HepG2 (cell line): ENCODE data around the gene TMX4. TPM values are rescaled to one million over a fixed set of nuclear protein-coding genes. Genes with fewer than 3 reads are reported as not detected.
"Not testable (repeated sequence)": the region's sequence is repeated elsewhere in the genome, so short reads cannot be mapped to it uniquely, and the experiment has no call there.

Experiments
- ATAC-seq: fragments of 200-7000 bp; cut with Tn5 transposase; 3 replicates; pipeline ENCODE4 v1.9.1; 2020; ENCODE audit warnings: mild to moderate bottlenecking, moderate library complexity
- BruUV-seq: library from RNA; stranded (reverse); fragments of 400-500 nt; replicated peaks from 2 replicates; lab custom pipeline; 2021; lab: Mats Ljungman, UMichigan
- CTCF ChIA-PET: fragments of 300-600 bp; formaldehyde crosslinking; extraction: SDS; loops from one replicate; lab custom pipeline; 2021; ENCODE audit warnings: low total read pairs, inconsistent platforms, low intra/inter-chr PET ratio; lab: Yijun Ruan, JAX
- POLR2A ChIA-PET: fragments of 350-600 bp; sonication (Branson Sonifier 250); formaldehyde crosslinking; loops from one replicate; lab custom pipeline; 2020; ENCODE audit warnings: antibody characterized with exemption, inconsistent platforms; lab: Yijun Ruan, JAX
- DNase-seq: peaks from one replicate; pipeline ENCODE4 v3.0.0-alpha.2; 2015; ENCODE audit warnings: low spot score
- FAIRE-seq: peaks from 3 replicates; lab custom pipeline; 2011; peaks lifted over from hg19 to GRCh38; lab: Jason Lieb, UNC
- H2AFZ ChIP-seq: one replicate; pipeline ENCODE4 v1.6.1; 2011; ENCODE audit warnings: low read length, inconsistent platforms
- H3K27ac ChIP-seq: fragments of 300-600 bp; 3 replicates; pipeline ENCODE4 v1.8.0; 2011; ENCODE audit warnings: mixed run types, mild to moderate bottlenecking, mixed read lengths, low read length, inconsistent platforms; ENCODE audit not compliant: insufficient read depth; ENCODE audit errors: extremely low read length
- H3K27me3 ChIP-seq, 2 experiments: fragments of 200-600 bp in 1 of 2; 2 replicates in 1 of 2; 3 replicates in 1 of 2; pipeline versions ENCODE4 v1.6.0 to v1.8.0; 2011; ENCODE audit warnings: low read length in 2 of 2, mild to moderate bottlenecking in 2 of 2, moderate library complexity in 2 of 2, inconsistent platforms in 1 of 2; ENCODE audit not compliant: insufficient read depth in 2 of 2, control insufficient read depth in 1 of 2
- H3K36me3 ChIP-seq, 2 experiments: fragments of 200-600 bp in 1 of 2; replicated peaks in 1 of 2; 2 replicates in 1 of 2; 3 replicates in 1 of 2; pipeline versions ENCODE4 v1.5.1 to v1.8.0; 2011; ENCODE audit warnings: low read length in 2 of 2, inconsistent platforms in 1 of 2; ENCODE audit not compliant: insufficient read depth in 2 of 2, control insufficient read depth in 1 of 2
- H3K4me1 ChIP-seq: 2 replicates; pipeline ENCODE4 v1.5.1; 2012; ENCODE audit warnings: low read length, inconsistent platforms; ENCODE audit not compliant: insufficient read depth
- H3K4me2 ChIP-seq: 2 replicates; pipeline ENCODE4 v1.6.0; 2011; ENCODE audit warnings: low read depth, low read length, inconsistent platforms
- H3K4me3 ChIP-seq, 3 experiments: fragments of 200-600 bp in 1 of 3; sonication (generic), shearing (Covaris generic) in 1 of 3; replicated peaks in 1 of 3; 2 replicates each; pipeline ENCODE4 v1.5.1; 2011 to 2016; ENCODE audit warnings: low read length in 3 of 3, inconsistent platforms in 2 of 3, low read depth in 2 of 3, mild to moderate bottlenecking in 2 of 3, control low read depth in 1 of 3, mixed read lengths in 1 of 3; ENCODE audit not compliant: insufficient read depth in 1 of 3
- H3K79me2 ChIP-seq: one replicate; pipeline ENCODE4 v1.6.1; 2011; ENCODE audit warnings: low read length, inconsistent platforms; ENCODE audit not compliant: insufficient read depth
- H3K9ac ChIP-seq: 2 replicates; pipeline ENCODE4 v1.6.0; 2011; ENCODE audit warnings: mild to moderate bottlenecking, low read depth, low read length, inconsistent platforms; ENCODE audit not compliant: insufficient read depth
- H3K9me3 ChIP-seq: 2 replicates; pipeline ENCODE4 v1.5.1; 2012; ENCODE audit warnings: mild to moderate bottlenecking, low read length
- H4K20me1 ChIP-seq: 2 replicates; pipeline ENCODE4 v1.6.0; 2011; ENCODE audit warnings: inconsistent platforms, mild to moderate bottlenecking, low read length, moderate library complexity; ENCODE audit not compliant: insufficient read depth
- ARNT ChIP-seq: fragments of 450-650 bp; IDR thresholded peaks from 2 replicates; pipeline ENCODE4 v1.6.1; 2017
- ATF7 ChIP-seq, 2 experiments: fragments of 450-650 bp in 1 of 2; sonication (generic) in 1 of 2; formaldehyde crosslinking in 1 of 2; IDR thresholded peaks; 2 replicates each; pipeline versions ENCODE4 v1.4.0 to v1.6.1; 2016 to 2020; ENCODE audit warnings: antibody characterized with exemption in 1 of 2, mild to moderate bottlenecking in 1 of 2, missing genetic modification reagents in 1 of 2
- ATM ChIP-seq: fragments of 450-650 bp; IDR thresholded peaks from 2 replicates; pipeline ENCODE4 v1.7.1; 2017; ENCODE audit warnings: mild to moderate bottlenecking, borderline replicate concordance
- CBX5 ChIP-seq: sonication (generic); formaldehyde crosslinking; IDR thresholded peaks from 2 replicates; pipeline ENCODE4 v1.4.0; 2020; ENCODE audit warnings: missing genetic modification reagents, borderline replicate concordance
- FOXA1 ChIP-seq, 2 experiments: fragments of 450-650 bp in 1 of 2; sonication (generic) in 1 of 2; formaldehyde crosslinking in 1 of 2; IDR thresholded peaks; 2 replicates each; pipeline versions ENCODE4 v1.4.0 to v1.6.1; 2016 to 2020; ENCODE audit warnings: missing genetic modification reagents in 1 of 2
- PLRG1 ChIP-seq: fragments of 450-650 bp; conservative IDR thresholded peaks from 2 replicates; pipeline ENCODE4 v1.6.1; 2016
- RAD51 ChIP-seq: fragments of 450-650 bp; IDR thresholded peaks from 2 replicates; pipeline ENCODE4 v1.6.1; 2016; ENCODE audit warnings: borderline replicate concordance
- SOX6 ChIP-seq, 2 experiments: fragments of 450-650 bp in 1 of 2; sonication (generic) in 1 of 2; formaldehyde crosslinking in 1 of 2; IDR thresholded peaks; 2 replicates each; pipeline versions ENCODE4 v1.4.0 to v1.6.1; 2017 to 2020; ENCODE audit warnings: antibody characterized with exemption in 1 of 2, mild to moderate bottlenecking in 1 of 2, missing genetic modification reagents in 1 of 2
- TRIM22 ChIP-seq: fragments of 450-650 bp; IDR thresholded peaks from 2 replicates; pipeline ENCODE4 v1.6.1; 2017
- in situ Hi-C: cut with HindIII; loops from 2 replicates; pipeline ENCODE4 v1.10.0; 2017; ENCODE audit warnings: low pct_unique_long_range_greater_than_20kb; ENCODE audit not compliant: extremely low pct_ligation_motif_present
- intact Hi-C: fragments of 100-400 bp; cut with micrococcal nuclease; formaldehyde crosslinking; loops from one replicate; pipeline ENCODE4 v1.10.0; 2022; ENCODE audit not compliant: unreplicated experiment
- polyA plus RNA-seq, 8 experiments: library from polyadenylated mRNA; depleted of rRNA in 3 of 8; stranded (reverse) in 7 of 8; unstranded in 1 of 8; fragments of >200 nt; fragmentation: Illumina TruSeq in 4 of 8; extraction: Trizol in 4 of 8; gene quantifications; 2 replicates each; pipeline versions ENCODE4 v1.2.1 to v1.2.3, GENCODE V29; 2011 to 2016; ENCODE audit warnings: low read depth in 4 of 8, missing spikeins in 1 of 8, mixed read lengths in 1 of 8; ENCODE audit not compliant: insufficient read depth in 1 of 8
- total RNA-seq, 5 experiments: library from RNA; depleted of rRNA; stranded (reverse); fragments of >200 nt; fragmentation: Illumina TruSeq; extraction: Trizol; gene quantifications; 2 replicates each; pipeline ENCODE4 v1.2.3, GENCODE V29; 2016; ENCODE audit warnings: low read depth in 1 of 5
- TF ChIP-seq, protein P1 (sequence below): IDR thresholded peaks from 2 replicates; pipeline ENCODE4 v1.6.1; 2016; ENCODE audit warnings: missing compliant biosample characterization, missing genetic modification reagents, borderline replicate concordance
- TF ChIP-seq, protein P2 (sequence below), 2 experiments: fragments of 450-650 bp in 1 of 2; sonication (generic) in 1 of 2; formaldehyde crosslinking in 1 of 2; IDR thresholded peaks; 2 replicates each; pipeline versions ENCODE4 v1.6.1 to v1.8.0; 2016 to 2022; ENCODE audit warnings: antibody characterized with exemption in 1 of 2, mild to moderate bottlenecking in 1 of 2, missing genetic modification reagents in 1 of 2

TMX4 gene
- total and polyA plus RNA-seq, 2 of the 13 experiments (the other 11 are each of a cell fraction or from before 2014, with no cell fraction given) = 7.6 to 21.4 TPM

DNA sequence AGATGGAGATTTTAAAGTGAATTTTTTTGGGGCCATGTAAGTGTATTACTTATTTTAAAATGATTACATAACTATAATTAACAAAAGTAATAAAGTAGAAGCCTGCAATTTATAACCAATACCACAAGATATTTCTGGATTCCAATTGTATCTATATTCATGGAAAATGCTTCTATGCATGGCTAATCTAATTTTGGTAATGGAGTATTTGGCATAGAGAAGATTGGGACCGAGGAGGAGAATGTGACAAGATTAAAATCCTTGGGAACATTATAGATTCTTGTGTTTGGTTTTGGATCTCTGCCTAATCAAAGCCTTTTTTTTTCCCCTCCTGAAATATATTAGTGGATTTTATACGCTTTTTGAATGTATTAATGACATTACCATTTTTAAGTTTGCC is 12.9 kb upstream of the TMX4 start (continued):
- TF ChIP-seq, protein P1, sequence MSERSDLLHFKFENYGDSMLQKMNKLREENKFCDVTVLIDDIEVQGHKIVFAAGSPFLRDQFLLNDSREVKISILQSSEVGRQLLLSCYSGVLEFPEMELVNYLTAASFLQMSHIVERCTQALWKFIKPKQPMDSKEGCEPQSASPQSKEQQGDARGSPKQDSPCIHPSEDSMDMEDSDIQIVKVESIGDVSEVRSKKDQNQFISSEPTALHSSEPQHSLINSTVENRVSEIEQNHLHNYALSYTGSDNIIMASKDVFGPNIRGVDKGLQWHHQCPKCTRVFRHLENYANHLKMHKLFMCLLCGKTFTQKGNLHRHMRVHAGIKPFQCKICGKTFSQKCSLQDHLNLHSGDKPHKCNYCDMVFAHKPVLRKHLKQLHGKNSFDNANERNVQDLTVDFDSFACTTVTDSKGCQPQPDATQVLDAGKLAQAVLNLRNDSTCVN (CRISPR knock-in tag) = no peak
- no peak for TF ChIP-seq CBX5 (CRISPR knock-in tag)

DNA sequence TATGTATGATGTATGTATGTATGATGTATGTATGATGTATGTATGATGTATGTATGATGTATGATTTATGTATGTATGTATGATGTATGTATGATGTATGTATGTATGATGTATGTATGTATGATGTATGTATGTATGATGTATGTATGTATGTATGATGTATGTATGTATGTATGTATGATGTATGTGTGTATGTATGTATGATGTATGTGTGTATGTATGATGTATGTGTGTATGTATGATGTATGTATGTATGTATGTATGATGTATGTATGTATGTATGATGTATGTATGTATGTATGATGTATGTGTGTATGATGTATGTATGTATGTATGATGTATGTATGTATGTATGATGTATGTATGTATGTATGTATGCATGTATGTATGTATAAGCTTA is 12.0 kb upstream of the TMX4 start:
- CTCF ChIA-PET; intact Hi-C loops; TF ChIP-seq SOX6, FOXA1, ATF7 (CRISPR knock-in tag; IDR thresholded peaks at IDR 0.05): not testable (repeated sequence)
- TF ChIP-seq ATM = peak; percentile 80; the same call in 1 of the 2 replicates
- TF ChIP-seq PLRG1 = 0 out of 2 replicates have a peak, but pooled peaks have one; percentile 19
- TF ChIP-seq SOX6 (IDR thresholded peaks at IDR 0.05) = peak; percentile 72; the same call in 1 of the 2 replicates
- 0 out of 2 replicates have a peak, but pooled peaks have one; percentile 72 for TF ChIP-seq ARNT
- peak; percentile 67; the same call in 1 of the 2 replicates for TF ChIP-seq FOXA1 (IDR thresholded peaks at IDR 0.05)
- TF ChIP-seq, protein P2, sequence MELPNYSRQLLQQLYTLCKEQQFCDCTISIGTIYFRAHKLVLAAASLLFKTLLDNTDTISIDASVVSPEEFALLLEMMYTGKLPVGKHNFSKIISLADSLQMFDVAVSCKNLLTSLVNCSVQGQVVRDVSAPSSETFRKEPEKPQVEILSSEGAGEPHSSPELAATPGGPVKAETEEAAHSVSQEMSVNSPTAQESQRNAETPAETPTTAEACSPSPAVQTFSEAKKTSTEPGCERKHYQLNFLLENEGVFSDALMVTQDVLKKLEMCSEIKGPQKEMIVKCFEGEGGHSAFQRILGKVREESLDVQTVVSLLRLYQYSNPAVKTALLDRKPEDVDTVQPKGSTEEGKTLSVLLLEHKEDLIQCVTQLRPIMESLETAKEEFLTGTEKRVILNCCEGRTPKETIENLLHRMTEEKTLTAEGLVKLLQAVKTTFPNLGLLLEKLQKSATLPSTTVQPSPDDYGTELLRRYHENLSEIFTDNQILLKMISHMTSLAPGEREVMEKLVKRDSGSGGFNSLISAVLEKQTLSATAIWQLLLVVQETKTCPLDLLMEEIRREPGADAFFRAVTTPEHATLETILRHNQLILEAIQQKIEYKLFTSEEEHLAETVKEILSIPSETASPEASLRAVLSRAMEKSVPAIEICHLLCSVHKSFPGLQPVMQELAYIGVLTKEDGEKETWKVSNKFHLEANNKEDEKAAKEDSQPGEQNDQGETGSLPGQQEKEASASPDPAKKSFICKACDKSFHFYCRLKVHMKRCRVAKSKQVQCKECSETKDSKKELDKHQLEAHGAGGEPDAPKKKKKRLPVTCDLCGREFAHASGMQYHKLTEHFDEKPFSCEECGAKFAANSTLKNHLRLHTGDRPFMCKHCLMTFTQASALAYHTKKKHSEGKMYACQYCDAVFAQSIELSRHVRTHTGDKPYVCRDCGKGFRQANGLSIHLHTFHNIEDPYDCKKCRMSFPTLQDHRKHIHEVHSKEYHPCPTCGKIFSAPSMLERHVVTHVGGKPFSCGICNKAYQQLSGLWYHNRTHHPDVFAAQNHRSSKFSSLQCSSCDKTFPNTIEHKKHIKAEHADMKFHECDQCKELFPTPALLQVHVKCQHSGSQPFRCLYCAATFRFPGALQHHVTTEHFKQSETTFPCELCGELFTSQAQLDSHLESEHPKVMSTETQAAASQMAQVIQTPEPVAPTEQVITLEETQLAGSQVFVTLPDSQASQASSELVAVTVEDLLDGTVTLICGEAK (IDR thresholded peaks at IDR 0.05) = peak; percentile 45
- TF ChIP-seq, protein P2 (CRISPR knock-in tag; IDR thresholded peaks at IDR 0.05) = not testable (repeated sequence)
- peak; percentile 95; the same call in 1 of the 2 replicates for TF ChIP-seq TRIM22
- TF ChIP-seq ATF7 (IDR thresholded peaks at IDR 0.05) = peak; percentile 85
- peak; percentile 31; the same call in 1 of the 2 replicates for TF ChIP-seq RAD51

More for the DNA sequence above, 12.0 kb upstream of the TMX4 start:
- H3K4me3 ChIP-seq, DNase-seq, H3K36me3 ChIP-seq, H2AFZ ChIP-seq, in situ Hi-C loops, H3K9ac ChIP-seq, H3K27ac ChIP-seq, ATAC-seq, H3K4me2 ChIP-seq, POLR2A ChIA-PET, H4K20me1 ChIP-seq, H3K79me2 ChIP-seq, FAIRE-seq, H3K4me1 ChIP-seq, H3K9me3 ChIP-seq, BruUV-seq, H3K27me3 ChIP-seq: not testable (repeated sequence)
